Mucosa of rectum (tissue), 2 donors: ENCODE data around the gene UGT1A5.
A peak's percentile ranks its signal among the peaks of the same experiment; 100 is the strongest.
"Not testable (repeated sequence)": the region's sequence is repeated elsewhere in the genome, so short reads cannot be mapped to it uniquely, and the experiment has no call there.

Experiments used
- H3K27ac ChIP-seq, 2 donors: one replicate each; pipeline ENCODE4 v1.7.0; 2013; ENCODE audit warnings: inconsistent platforms in 2 of 2, low read depth in 2 of 2, low read length in 2 of 2
- H3K27me3 ChIP-seq, 2 donors: one replicate each; pipeline ENCODE4 v1.7.0; 2013; ENCODE audit warnings: low read length in 2 of 2; ENCODE audit not compliant: control insufficient read depth in 2 of 2, insufficient read depth in 2 of 2
- H3K36me3 ChIP-seq, 2 donors: one replicate each; pipeline ENCODE4 v1.7.0; 2013; ENCODE audit warnings: low read length in 2 of 2; ENCODE audit not compliant: control insufficient read depth in 2 of 2, insufficient read depth in 2 of 2
- H3K4me1 ChIP-seq, 2 donors: one replicate each; pipeline ENCODE4 v1.7.0; 2013; ENCODE audit warnings: low read length in 2 of 2, mild to moderate bottlenecking in 1 of 2; ENCODE audit not compliant: control insufficient read depth in 2 of 2, insufficient read depth in 2 of 2
- H3K4me3 ChIP-seq, 2 donors: one replicate each; pipeline ENCODE4 v1.7.0; 2013; ENCODE audit warnings: low read length in 2 of 2
- H3K9ac ChIP-seq, 2 donors: one replicate each; pipeline ENCODE4 v1.7.0; 2013; ENCODE audit warnings: low read length in 2 of 2, low read depth in 1 of 2, mild to moderate bottlenecking in 1 of 2
- H3K9me3 ChIP-seq, 2 donors: one replicate each; pipeline ENCODE4 v1.7.0; 2013; ENCODE audit warnings: low read length in 2 of 2; ENCODE audit not compliant: control insufficient read depth in 2 of 2
- donor health status: healthy.
- donor health status: Normal muscosa, but diverticular disease.

Gene UGT1A5

DNA sequence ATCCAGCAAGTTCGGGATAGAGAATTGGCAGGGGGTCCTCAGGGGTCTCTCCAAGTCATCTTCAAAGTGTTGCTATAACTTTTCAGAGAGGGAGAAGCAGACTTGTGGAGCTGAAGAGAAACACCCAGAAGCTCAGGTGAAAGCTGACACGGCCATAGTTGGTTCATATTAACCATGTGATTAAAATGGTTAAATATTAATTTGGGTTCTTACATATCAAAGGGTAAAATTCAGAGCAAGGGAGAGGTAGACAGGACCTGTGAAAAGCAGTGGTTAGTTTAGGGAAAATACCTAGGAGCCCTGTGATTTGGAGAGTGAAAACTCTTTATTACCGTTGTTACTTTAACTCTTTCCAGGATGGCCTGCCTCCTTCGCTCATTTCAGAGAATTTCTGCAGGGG is 20.1 kb upstream of the UGT1A5 start, which contains the start of gene UGT1A6:
TSS of gene UGT1A6 (plus strand) at position 243 of the 400 bp plus-strand sequence. CDS start at position 358, 115 bp downstream.
- no peaks in the 10 kb centered on the region for H3K9me3 ChIP-seq
- peak within 1 kb of the TSS in 1 of 2 donors; percentile 14 for H3K9ac ChIP-seq
- no peaks in the 10 kb centered on the region for H3K36me3 ChIP-seq
- peak within 1 kb of the TSS; percentile 63 to 70 for H3K27ac ChIP-seq
- peaks cover 27 to 28% of the 10 kb centered on the region in 2 donors for H3K4me1 ChIP-seq
- peak within 1 kb of the TSS in 1 of 2 donors; percentile 9 for H3K4me3 ChIP-seq
- no peaks in the 10 kb centered on the region for H3K27me3 ChIP-seq

- Histone ChIP-seq H3K4me3 (no peak overlapping the region), H3K27me3 (no peaks in the 10 kb centered on the region), H3K36me3 (no peaks in the 10 kb centered on the region), H3K9ac (no peak overlapping the region), H3K27ac (no peak overlapping the region), H3K9me3 (no peaks in the 10 kb centered on the region), H3K4me1 (peaks cover 24 to 27% of the 10 kb centered on the region in 2 donors)
Measured at GRCh38 chr2:233693963-233694362, 18.7 kb upstream of the UGT1A5 start.

GRCh38 chr2:233698740-233699139 is 14.0 kb upstream of the UGT1A5 start:
- no peaks in the 10 kb centered on the region for H3K9me3 ChIP-seq
- no peaks in the 10 kb centered on the region for H3K36me3 ChIP-seq
- H3K27me3 ChIP-seq: no peaks in the 10 kb centered on the region
- H3K9ac ChIP-seq: no peak overlapping the region
- H3K4me3 ChIP-seq: no peak overlapping the region
- H3K27ac ChIP-seq: no peak overlapping the region
- H3K4me1 ChIP-seq: peaks cover 0 to 1% of the 10 kb centered on the region in 2 donors

GRCh38 chr2:233699424-233700027 is 13.2 kb upstream of the UGT1A5 start:
- no peaks in the 10 kb centered on the region for H3K27me3 ChIP-seq
- H3K4me1 ChIP-seq: no peaks in the 10 kb centered on the region
- H3K9ac ChIP-seq: no peak overlapping the region
- no peaks in the 10 kb centered on the region for H3K36me3 ChIP-seq
- no peak overlapping the region for H3K27ac ChIP-seq
- no peaks in the 10 kb centered on the region for H3K9me3 ChIP-seq
- H3K4me3 ChIP-seq: no peak overlapping the region

DNA sequence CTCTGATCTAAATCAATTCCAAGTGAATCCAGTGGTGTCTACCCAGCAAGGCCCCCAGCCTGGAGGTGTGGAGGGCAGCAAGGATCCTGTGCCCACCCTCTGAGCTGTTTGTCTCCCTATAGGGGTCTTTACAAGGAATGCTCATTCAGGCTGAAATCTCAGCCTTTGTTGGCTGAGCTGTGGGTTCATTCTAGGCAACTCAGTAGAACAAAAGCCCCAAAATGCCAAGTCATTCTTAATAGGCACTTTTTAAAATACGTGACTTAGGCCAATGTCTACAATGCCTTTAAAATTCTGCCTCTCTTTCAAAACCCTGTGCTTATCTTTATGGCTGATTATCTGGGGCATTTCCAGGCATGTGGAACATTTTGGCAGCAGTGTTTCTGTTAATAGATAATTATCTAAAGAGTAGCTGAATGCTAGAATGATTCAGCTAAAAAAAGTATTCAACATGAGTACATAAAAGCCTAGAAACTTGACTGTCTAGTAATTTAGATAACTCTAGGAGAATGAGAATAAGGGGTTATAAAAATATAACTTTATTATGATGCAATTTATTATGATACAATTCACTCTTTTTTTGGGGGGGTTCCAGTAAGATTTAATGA is 12.6 kb upstream of the UGT1A5 start:
- Histone ChIP-seq H3K36me3 (no peaks in the 10 kb centered on the region), H3K4me3 (no peak overlapping the region), H3K27me3 (no peaks in the 10 kb centered on the region), H3K27ac (no peak overlapping the region), H3K9ac (no peak overlapping the region), H3K4me1 (no peaks in the 10 kb centered on the region), H3K9me3 (no peaks in the 10 kb centered on the region)

DNA sequence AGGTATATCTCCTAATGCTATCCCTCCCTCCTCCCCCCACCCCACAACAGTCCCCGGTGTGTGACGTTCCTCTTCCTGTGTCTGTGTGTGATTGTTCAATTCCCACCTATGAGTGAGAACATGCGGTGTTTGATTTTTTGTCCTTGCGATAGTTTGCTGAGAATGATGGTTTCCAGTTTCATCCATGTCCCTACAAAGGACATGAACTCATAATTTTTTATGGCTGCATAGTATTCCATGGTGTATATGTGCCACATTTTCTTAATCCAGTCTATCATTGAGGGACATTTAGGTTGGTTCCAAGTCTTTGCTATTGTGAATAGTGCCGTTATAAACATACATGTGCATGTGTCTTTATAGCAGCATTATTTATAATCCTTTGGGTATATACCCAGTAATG is 11.9 kb upstream of the UGT1A5 start:
- H3K27me3 ChIP-seq, H3K4me3 ChIP-seq, H3K36me3 ChIP-seq, H3K9me3 ChIP-seq, H3K9ac ChIP-seq, H3K27ac ChIP-seq, H3K4me1 ChIP-seq: not testable (repeated sequence)

- Histone ChIP-seq H3K27ac (no peak overlapping the region), H3K4me3 (no peak overlapping the region)
Measured at GRCh38 chr2:233702238-233702637, 10.5 kb upstream of the UGT1A5 start.

GRCh38 chr2:233705911-233706506 is 6.7 kb upstream of the UGT1A5 start:
- H3K9me3 ChIP-seq: no peaks in the 10 kb centered on the region
- H3K4me3 ChIP-seq: no peak overlapping the region
- H3K4me1 ChIP-seq: no peaks in the 10 kb centered on the region
- H3K27ac ChIP-seq: no peak overlapping the region
- no peaks in the 10 kb centered on the region for H3K27me3 ChIP-seq
- no peaks in the 10 kb centered on the region for H3K36me3 ChIP-seq
- no peak overlapping the region for H3K9ac ChIP-seq

More at GRCh38 chr2:233702238-233702637, 10.5 kb upstream of the UGT1A5 start:
- no peaks in the 10 kb centered on the region for H3K4me1 ChIP-seq
- H3K9ac ChIP-seq: no peak overlapping the region
- H3K27me3 ChIP-seq: no peaks in the 10 kb centered on the region
- no peaks in the 10 kb centered on the region for H3K9me3 ChIP-seq
- H3K36me3 ChIP-seq: no peaks in the 10 kb centered on the region

- no peak overlapping the region for H3K27ac ChIP-seq
- no peaks in the 10 kb centered on the region for H3K36me3 ChIP-seq
- no peaks in the 10 kb centered on the region for H3K9me3 ChIP-seq
- H3K27me3 ChIP-seq: no peaks in the 10 kb centered on the region
- no peak overlapping the region for H3K4me3 ChIP-seq
- peaks cover 0 to 2% of the 10 kb centered on the region in 2 donors for H3K4me1 ChIP-seq
- H3K9ac ChIP-seq: no peak overlapping the region
Measured at GRCh38 chr2:233706720-233707119, 6.0 kb upstream of the UGT1A5 start.

DNA sequence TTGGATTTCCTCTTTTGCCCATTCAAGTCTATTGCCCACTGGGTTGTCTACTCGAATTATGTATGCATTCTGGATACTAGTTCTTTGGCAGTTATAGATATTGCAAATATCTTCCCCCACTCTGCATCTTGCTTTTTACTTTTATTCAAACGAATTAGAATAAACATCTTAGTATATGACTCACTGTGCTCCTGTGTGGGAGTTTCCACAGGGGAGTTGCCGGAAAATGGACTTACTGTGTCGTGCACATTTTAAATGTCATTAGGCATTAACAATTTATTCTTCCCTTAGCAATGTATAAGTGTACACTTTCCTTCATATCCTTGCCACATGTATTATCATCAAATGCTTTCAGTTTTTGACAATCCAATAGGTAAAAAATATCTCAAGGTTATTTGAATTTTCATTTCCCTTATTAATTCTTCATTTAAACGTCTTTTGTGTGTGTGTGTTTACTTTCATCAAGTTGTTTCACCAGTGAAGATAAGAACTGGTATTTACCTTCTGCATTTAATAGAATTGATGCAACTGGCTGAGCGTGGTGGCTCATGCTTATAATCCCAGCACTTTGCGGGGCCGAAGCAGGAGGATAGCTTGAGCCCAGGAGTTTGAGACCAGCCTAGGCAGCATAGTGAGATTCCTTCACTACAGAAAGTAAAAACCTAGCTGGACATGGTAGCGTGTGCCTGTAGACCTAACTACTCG is 4.6 kb upstream of the UGT1A5 start:
- peaks cover 0 to 1% of the 10 kb centered on the region in 2 donors for H3K27me3 ChIP-seq
- H3K9ac ChIP-seq: no peak overlapping the region
- H3K27ac ChIP-seq: no peak overlapping the region
- peaks cover 0 to 2% of the 10 kb centered on the region in 2 donors for H3K4me1 ChIP-seq
- H3K9me3 ChIP-seq: no peaks in the 10 kb centered on the region
- no peak overlapping the region for H3K4me3 ChIP-seq
- H3K36me3 ChIP-seq: no peaks in the 10 kb centered on the region
